SW 1271 (cell line): ENCODE results near the gene FHOD3.
"Not testable (repeated sequence)": the region's sequence is repeated elsewhere in the genome, so short reads cannot be mapped to it uniquely, and the experiment has no call there.

Source experiments
- DNase-seq, 2 experiments: peaks; one replicate each; lab custom pipeline; 2025; lab: John Stamatoyannopoulos, UW

FHOD3 gene

DNA sequence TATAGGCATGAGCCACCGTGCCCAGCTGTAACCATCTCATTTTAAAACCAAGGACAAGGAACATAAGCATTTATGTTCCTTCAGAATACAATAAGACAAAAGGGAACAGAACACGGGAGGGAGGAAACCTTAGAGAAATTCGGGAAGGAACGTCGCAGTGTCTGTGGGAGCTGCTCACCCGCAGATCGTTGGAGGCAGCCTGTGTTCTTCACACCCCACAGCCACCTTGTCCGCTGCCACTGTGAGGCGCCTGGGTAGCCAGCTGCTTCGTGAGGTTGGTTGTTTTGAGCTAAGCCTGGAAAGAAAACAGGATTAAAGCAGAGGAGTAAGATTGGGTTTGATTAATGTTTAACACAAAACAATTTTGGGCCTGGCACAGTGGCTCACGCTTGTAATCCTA is 250.0 kb downstream of the FHOD3 start:
- DNase-seq = no peak

DNA sequence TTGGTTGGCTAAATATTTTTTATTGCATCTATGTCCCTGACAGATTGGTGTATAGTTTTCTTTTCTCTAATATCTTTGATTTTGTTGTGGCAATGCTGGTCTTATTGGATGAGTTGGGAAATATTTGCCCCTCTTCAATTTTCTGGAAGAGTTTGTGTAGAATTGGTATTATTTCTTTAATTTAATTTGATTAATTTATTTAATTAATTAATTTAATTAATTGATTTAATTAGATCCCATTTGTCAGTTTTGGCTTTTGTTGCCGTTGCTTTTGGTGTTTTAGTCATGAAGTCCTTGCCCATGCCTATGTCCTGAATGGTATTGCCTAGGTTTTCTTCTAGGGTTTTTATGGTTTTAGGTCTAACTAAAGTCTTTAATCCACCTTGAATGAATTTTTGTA is 253.8 kb downstream of the FHOD3 start:
- not testable (repeated sequence) for DNase-seq

GRCh38 chr18:36558234-36558633 is 260.7 kb downstream of the FHOD3 start:
- no peak for DNase-seq

DNA sequence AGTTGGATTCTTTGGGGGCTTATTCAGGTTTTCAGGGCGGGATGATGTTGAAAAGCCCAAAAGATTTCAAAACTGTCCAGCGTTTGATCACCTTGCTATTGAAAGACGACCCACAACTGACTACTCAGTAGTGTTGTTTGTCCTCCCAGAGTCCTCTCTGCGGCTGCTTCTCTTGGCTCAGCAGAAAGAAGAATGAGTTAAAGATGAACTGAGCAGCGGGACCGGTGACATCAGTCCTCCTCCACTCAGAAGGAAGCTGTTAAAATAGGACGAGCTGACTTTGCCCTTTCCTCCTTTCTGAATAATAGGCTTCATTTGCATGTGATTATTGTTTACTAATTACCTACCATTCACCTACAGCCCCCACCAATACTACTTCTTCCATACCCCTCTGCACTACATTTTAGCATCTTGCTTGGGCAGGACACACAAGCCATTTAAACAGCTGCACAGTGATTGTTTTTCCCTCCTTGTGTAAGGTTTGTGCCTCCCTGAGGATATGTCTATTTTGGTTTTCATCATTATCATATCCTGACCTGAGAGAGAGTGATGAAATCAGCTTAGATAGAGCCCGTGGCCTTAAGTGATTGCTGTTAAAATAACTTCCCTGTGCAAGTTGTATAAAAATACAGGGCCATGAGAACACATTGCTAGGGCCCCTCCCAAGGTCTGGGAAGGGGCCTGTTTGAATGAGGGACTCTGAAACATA is 261.8 kb downstream of the FHOD3 start:
- DNase-seq = no peak

DNA sequence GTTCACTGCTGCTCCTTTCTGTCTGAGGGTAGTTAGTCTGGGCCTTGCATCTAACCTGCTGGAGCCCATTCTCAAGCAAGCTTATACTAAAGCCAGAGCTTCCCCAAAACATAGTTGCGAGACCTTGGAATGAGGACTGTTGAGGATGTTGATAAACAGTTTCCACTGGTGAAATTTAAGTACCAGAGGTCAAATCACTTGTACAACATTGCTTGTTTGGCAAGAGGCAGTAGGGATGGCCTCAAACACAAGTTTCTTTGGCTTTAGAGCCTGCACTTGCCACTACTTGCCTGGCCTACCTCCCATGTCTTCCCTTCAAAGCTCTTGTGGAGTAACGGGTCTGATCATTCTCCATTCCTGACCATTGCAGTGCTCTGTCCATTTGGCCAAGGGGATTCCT is 262.7 kb downstream of the FHOD3 start:
- DNase-seq = no peak

DNA sequence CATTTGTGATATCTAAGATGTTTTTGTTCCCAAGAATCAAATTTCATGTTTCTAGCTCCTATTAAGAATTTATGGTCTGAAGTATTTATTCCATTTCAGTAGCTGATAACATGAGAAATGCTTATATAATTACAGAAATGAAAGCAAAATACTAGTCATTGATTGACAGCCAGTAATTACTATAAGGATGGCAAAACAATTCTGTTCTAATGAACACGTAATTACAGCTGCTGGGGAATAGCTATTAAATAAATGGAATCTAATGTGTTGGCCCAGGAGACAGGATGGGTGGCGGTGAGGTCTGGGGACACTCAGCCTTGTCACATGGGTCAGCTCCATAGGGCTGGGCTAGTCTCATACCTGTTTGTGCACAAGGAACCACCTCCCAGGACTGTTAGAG is 263.5 kb downstream of the FHOD3 start:
- no peak for DNase-seq

DNA sequence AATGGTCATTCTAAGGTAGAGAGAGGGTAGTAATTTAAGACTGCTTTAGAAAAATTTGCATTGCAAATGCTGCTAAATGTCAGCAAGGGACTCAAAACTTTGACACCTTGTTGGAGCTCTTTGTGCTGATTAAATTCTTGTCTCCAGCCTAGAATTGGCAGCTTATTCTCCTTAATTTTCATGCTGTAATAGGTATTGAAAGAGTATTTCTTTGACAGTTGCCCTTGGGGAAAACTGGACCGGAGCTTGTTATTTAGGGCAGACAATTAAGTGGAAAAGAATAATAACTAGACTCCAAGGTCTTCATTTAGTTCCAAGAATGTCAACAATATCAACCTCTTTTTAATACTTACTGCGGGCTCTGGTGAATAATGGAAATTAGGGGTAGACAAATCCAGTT is 267.3 kb downstream of the FHOD3 start:
- no peak for DNase-seq

GRCh38 chr18:36567800-36568199 is 270.3 kb downstream of the FHOD3 start:
- no peak for DNase-seq

- DNase-seq = no peak
Observed at GRCh38 chr18:36568487-36568886, 271.0 kb downstream of the FHOD3 start.

DNA sequence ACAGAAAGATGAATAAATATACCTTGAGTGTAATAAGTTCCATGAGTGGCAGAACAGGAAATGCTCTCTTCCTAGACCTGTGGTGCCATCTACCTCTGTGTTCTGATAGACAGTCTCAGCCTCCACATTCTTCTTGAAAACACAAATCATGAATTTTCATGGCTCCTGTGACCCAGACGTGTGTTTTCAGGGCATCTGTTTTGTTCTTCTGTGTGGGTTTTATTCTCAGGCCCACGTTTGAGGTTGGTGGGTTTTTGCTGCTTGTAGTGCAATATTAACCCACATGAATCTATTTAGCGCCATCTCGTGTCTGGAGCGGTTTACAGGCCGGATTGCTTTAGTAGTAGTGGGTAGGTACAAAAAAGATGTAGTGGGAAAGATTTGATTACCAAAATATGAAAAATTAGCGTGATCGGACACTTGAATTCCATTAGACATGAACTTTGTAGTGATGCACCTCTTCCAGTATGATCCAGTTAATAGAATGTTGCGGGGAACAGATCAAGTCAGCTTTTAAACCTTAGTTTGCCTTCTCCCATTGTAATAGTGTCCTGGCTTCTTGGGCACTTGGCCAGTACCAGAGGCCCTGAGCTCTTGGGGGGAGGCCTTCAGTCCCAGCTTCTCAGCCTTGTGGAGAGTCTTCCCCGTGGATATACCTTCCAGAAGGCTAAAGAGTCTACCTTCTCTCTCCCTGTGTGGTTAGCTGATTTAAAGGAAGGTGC is 274.8 kb downstream of the FHOD3 start:
- DNase-seq = no peak

GRCh38 chr18:36576339-36576738 is 278.8 kb downstream of the FHOD3 start:
- DNase-seq = no peak

DNA sequence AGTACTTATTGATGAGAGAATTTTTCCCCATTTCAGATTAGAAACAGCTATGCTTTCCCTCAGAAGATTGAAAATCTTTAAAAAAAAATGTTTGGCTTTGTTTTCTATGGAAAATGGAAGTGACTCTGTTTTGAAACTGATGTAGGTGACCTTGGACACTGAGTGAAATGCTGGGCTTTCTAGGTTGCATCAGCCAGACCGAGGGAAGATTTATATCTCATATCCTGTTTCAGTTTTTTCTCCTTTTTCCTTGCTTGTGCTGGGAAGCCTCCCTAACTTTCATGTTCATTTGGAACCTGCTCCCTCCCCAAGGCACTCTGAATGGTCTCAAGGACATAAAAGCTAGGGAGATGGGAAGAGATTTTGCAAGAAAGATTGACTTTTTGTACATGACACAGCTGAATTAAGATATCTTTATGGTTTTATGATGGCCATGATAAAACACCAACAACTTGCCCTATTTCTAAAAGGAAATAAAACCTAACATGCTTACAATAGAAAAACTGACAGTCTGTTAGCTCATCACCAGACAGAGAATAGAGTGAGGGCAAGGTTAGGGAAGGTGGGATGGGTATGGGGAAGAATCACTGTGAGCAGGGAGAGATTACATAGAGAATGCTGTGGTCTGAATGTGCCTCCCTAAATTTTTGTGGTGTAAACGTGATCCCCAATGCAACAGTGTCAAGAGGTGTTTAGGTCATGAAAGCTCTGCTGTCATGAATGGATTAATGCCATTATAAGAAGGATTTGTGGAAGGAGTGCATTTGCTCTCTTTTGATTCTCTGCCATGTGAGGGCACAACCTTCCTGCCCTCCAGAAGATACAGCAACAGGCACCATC is 281.6 kb downstream of the FHOD3 start:
- no peak for DNase-seq

GRCh38 chr18:36580266-36580665 is 282.8 kb downstream of the FHOD3 start:
- DNase-seq = no peak

DNA sequence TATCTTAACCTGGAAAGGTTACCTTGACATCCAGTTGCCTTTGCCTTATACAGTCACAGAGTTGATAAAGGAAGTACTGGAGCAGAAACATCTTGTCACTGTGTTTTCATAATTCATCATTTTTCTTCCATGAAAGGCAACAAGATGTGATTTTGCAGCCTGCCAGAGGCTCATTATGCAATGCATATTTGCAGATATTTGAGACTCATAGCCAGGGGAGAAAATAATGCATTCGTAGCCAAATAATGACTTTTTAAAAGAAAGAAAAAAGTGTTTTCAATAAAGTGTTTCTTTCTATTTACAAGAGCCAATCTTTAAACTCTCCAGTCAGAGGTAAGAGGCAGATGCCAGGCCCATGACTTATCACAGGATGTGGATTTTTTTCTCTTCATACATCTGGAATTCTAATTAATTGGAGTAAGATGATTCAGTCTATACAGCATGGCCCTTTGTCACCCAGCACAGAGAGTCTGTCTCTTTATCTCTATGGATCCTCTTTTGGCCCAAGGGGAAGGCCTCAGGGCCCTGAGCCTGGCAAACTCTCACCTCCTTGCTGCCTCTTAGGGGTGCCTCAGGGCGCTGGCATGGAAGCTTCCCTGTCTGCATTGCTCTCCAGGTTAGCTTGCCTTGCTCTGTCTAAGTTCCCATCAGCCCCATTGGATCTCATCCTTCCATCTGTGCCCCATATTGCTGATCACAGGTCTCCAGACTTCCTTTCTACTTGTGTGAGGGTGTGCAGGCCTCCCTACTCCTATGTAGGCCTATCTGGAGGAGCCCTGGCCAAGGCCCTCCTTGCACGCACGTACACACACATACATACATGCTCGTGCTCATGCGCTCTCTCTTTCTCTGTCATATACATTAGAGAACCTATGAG is 283.6 kb downstream of the FHOD3 start:
- peak; percentile 28 to 71 for DNase-seq

GRCh38 chr18:36582988-36583745 is 285.7 kb downstream of the FHOD3 start:
- no peak for DNase-seq

GRCh38 chr18:36589857-36590543 is 292.5 kb downstream of the FHOD3 start:
- no peak for DNase-seq

- DNase-seq = no peak
Observed at GRCh38 chr18:36590621-36591580, 293.4 kb downstream of the FHOD3 start.

DNA sequence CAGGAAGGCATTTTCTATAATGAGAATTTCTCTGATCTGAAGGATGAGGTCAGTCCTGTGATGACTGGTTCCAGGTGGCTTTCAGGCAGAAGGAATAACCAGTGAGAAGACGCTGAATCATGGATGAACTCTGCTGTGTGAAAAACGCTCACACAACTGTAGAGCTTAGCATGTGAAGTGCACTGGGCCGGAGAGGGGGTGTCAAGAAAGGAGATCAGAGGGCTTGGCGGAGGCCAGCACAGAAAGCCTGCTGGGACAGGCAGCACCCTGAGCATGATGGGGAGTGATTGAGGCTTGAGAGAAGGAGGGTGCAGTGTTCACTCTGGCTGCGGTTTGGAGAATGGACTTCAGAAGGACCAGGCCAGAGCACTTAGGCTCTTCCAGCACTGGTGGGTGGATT is 294.8 kb downstream of the FHOD3 start:
- no peak for DNase-seq

DNA sequence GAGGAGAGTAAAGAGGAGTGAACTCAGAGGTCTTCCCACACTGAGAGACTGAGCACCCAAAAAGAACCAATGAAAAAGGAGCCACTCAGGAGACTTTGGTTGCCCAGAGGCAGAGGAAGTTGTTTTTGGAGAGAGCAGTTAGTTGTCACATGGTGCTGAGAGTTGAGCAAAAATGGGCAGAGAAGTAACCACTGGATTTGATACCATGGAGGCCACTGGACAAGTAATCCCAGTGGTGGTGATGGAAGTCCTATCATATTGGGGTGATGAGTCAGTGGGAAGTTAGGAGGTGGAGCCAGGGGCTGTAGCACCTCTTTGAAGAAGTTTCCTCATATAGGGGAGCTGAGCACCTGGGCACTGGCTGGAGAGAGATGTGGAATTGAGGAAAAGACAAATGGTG is 295.5 kb downstream of the FHOD3 start:
- no peak for DNase-seq
